IPS-NIHi7 (cell line): ENCODE data around the gene FAM111A.
A peak's percentile ranks its signal among the peaks of the same experiment; 100 is the strongest.

Experiments used
- DNase-seq: peaks from one replicate; pipeline ENCODE4 v3.0.0; 2012; ENCODE audit warnings: mixed read lengths; ENCODE audit errors: extremely low spot score

FAM111A gene

GRCh38 chr11:59141673-59142460 is 789 bp upstream of the FAM111A start:
- no peak for DNase-seq

GRCh38 chr11:59144096-59144495 is 1.4 kb downstream of the FAM111A start:
- DNase-seq: no peak

- peak; percentile 72 for DNase-seq
Measured at GRCh38 chr11:59144579-59145345, 2.1 kb downstream of the FAM111A start.

GRCh38 chr11:59145534-59145933 is 2.9 kb downstream of the FAM111A start:
- DNase-seq: no peak

- no peak for DNase-seq
Measured at GRCh38 chr11:59151761-59152160, 9.1 kb downstream of the FAM111A start.

- no peak for DNase-seq
Measured at GRCh38 chr11:59152312-59152951, 9.8 kb downstream of the FAM111A start.

- DNase-seq: no peak
Measured at GRCh38 chr11:59154610-59155009, 12.0 kb downstream of the FAM111A start.

GRCh38 chr11:59157433-59157832 is 14.8 kb downstream of the FAM111A start:
- no peak for DNase-seq

GRCh38 chr11:59158206-59159068 is 15.8 kb downstream of the FAM111A start:
- peak; percentile 75 for DNase-seq

GRCh38 chr11:59164028-59164427 is 21.4 kb downstream of the FAM111A start:
- DNase-seq: no peak

GRCh38 chr11:59171508-59172322 is 29.1 kb downstream of the FAM111A start, which contains the start of gene DTX4:
DTX4 (plus strand) TSS chr11:59172132; CDS start chr11:59172596, 464 bp downstream.
- DNase-seq: peak; percentile 86

- peak; percentile 16 for DNase-seq
Measured at GRCh38 chr11:59172345-59173079, 29.9 kb downstream of the FAM111A start.

- DNase-seq: peak; percentile 39
Measured at GRCh38 chr11:59173080-59173963, 30.7 kb downstream of the FAM111A start.

- peak; percentile 66 for DNase-seq
Measured at GRCh38 chr11:59173964-59174663, 31.5 kb downstream of the FAM111A start.

- DNase-seq: no peak
Measured at GRCh38 chr11:59174664-59175033, 32.0 kb downstream of the FAM111A start.

- no peak for DNase-seq
Measured at GRCh38 chr11:59175091-59175501, 32.4 kb downstream of the FAM111A start.

- no peak for DNase-seq
Measured at GRCh38 chr11:59176330-59176729, 33.7 kb downstream of the FAM111A start.

GRCh38 chr11:59178402-59178801 is 35.7 kb downstream of the FAM111A start:
- no peak for DNase-seq
